ENCODE data around the gene USP47. TPM values are rescaled to one million over a fixed set of nuclear protein-coding genes. Genes with fewer than 3 reads are reported as not detected.

Gene USP47
- total and polyA plus RNA-seq, 2 of the 8 experiments (the other 6 are each of a cell fraction or from before 2014, with no cell fraction given) = 4.2 to 21.3 TPM

- POLR2A ChIA-PET (ENCODE audit: partially characterized antibody) = no interaction called here
- peaks cover 0 to 1% of the 10 kb centered on the region in 2 experiments for H4K20me1 ChIP-seq (replicated peaks in 1 of 2; ENCODE audit: control insufficient read depth in 1 of 2, insufficient read depth in 2 of 2, low read length in 2 of 2)
- TF ChIP-seq CHD1 (IDR thresholded peaks at IDR 0.05; ENCODE audit: low read depth, low read length) = no peak
- TF ChIP-seq TCF12 (IDR thresholded peaks at IDR 0.05; ENCODE audit: low read depth, low read length) = no peak
- TF ChIP-seq KDM1A (IDR thresholded peaks at IDR 0.05; ENCODE audit: borderline replicate concordance, low read length) = no peak
- TF ChIP-seq PHF8 (conservative IDR thresholded peaks at IDR 0.05; ENCODE audit: low read depth, low read length) = no peak
- no peak for TF ChIP-seq EZH2 (IDR thresholded peaks at IDR 0.05; ENCODE audit: low read depth, low read length, severe bottlenecking)
- TF ChIP-seq KDM5A (IDR thresholded peaks at IDR 0.05; ENCODE audit: low read length) = no peak
- no peak for TF ChIP-seq SAP30 (IDR thresholded peaks at IDR 0.05; ENCODE audit: insufficient read depth, insufficient replicate concordance, low read length)
- no peak for TF ChIP-seq ASH2L (IDR thresholded peaks at IDR 0.05; ENCODE audit: low read length)
- no peak for TF ChIP-seq FOSL1 (IDR thresholded peaks at IDR 0.05; ENCODE audit: insufficient read depth, low read depth, low read length)
- no peak for TF ChIP-seq NANOG (IDR thresholded peaks at IDR 0.05; ENCODE audit: insufficient read depth, low read depth, low read length, poor library complexity, severe bottlenecking)
- no peak for TF ChIP-seq POLR2AphosphoS5 (IDR thresholded peaks at IDR 0.05; ENCODE audit: low read depth, low read length)
- no peak for TF ChIP-seq CHD2 (IDR thresholded peaks at IDR 0.05; ENCODE audit: low read length)
- no peak for TF ChIP-seq SIX5 (IDR thresholded peaks at IDR 0.05; ENCODE audit: low read depth, low read length)
- TF ChIP-seq RFX5 (IDR thresholded peaks at IDR 0.05; ENCODE audit: borderline replicate concordance, low read depth, low read length) = no peak
Measured at GRCh38 chr11:11844272-11844671, 2.5 kb downstream of the USP47 start.

More at GRCh38 chr11:11844272-11844671, 2.5 kb downstream of the USP47 start:
- Histone ChIP-seq H4K8ac (ENCODE audit: extremely low read depth, insufficient read depth, low read length) (no peak overlapping the region), H2BK20ac (ENCODE audit: low read length) (no peak overlapping the region), H3K23me2 (ENCODE audit: low read depth, low read length) (peaks cover 2% of the 10 kb centered on the region; the same call in 1 of the 2 replicates), H4K5ac (ENCODE audit: insufficient read length, low read depth, low read length) (no peak overlapping the region), H3K9me3 (ENCODE audit: insufficient read depth in 2 of 2, low read depth in 1 of 2, low read length in 1 of 2) (no peaks in the 10 kb centered on the region), H3K23ac (ENCODE audit: insufficient read length) (no peak overlapping the region), H3K36me3 (ENCODE audit: control insufficient read depth in 2 of 4, insufficient read depth in 4 of 4, low read length in 3 of 4) (no peaks in the 10 kb centered on the region), H3K9ac (replicated peaks in 1 of 4; ENCODE audit: extremely low read depth in 1 of 4, low read depth in 3 of 4, low read length in 3 of 4) (no peak overlapping the region), H2BK12ac (ENCODE audit: low read depth, low read length) (no peak overlapping the region), H3K27ac (ENCODE audit: low read depth, low read length) (no peak overlapping the region), H2AFZ (ENCODE audit: low read length) (no peak overlapping the region), H3K4me1 (replicated peaks in 1 of 4; ENCODE audit: control insufficient read depth in 3 of 4, insufficient read depth in 4 of 4, low read length in 3 of 4) (peaks cover 0 to 7% (median 6%) of the 10 kb centered on the region in 4 experiments; a peak in 4 of 7 replicates), H3K79me2 (ENCODE audit: control insufficient read depth in 1 of 2, insufficient read depth in 2 of 2, low read length in 2 of 2) (peaks cover 0 to 66% of the 10 kb centered on the region in 2 experiments; a peak in 3 of 4 replicates), H3K4ac (replicated peaks; ENCODE audit: insufficient read length, low read depth, low read length) (no peak overlapping the region), H3K4me3 (ENCODE audit: extremely low read depth in 1 of 4, insufficient read depth in 2 of 4, low read depth in 3 of 4, low read length in 4 of 4) (0 out of 8 replicates have a peak overlapping the region, but pooled peaks of 1 of the 4 experiments have one; percentile 6), H3K27me3 (replicated peaks in 1 of 4; ENCODE audit: control insufficient read depth in 3 of 4, extremely low read depth in 1 of 4, insufficient read depth in 3 of 4, low read length in 3 of 4) (no peaks in the 10 kb centered on the region), H3K79me1 (ENCODE audit: low read depth, low read length) (no peaks in the 10 kb centered on the region; the same call in 1 of the 2 replicates), H3K4me2 (ENCODE audit: insufficient read depth in 1 of 2, low read depth in 2 of 2, low read length in 2 of 2) (no peak overlapping the region), H2BK5ac (ENCODE audit: low read depth, low read length) (no peak overlapping the region), H3K56ac (replicated peaks; ENCODE audit: insufficient read length, low read depth, low read length) (no peak overlapping the region), H2BK120ac (replicated peaks; ENCODE audit: low read depth, low read length) (no peak overlapping the region), H3K18ac (ENCODE audit: extremely low read depth, low read length) (no peak overlapping the region), H2AK5ac (ENCODE audit: low read depth, low read length) (no peak overlapping the region), H3K14ac (ENCODE audit: insufficient read length) (no peak overlapping the region), H4K91ac (replicated peaks; ENCODE audit: insufficient read length, low read length) (no peak overlapping the region), H2BK15ac (ENCODE audit: low read length) (no peak overlapping the region)
- WGBS, 2 experiments (ENCODE audit: extremely low coverage in 1 of 2, insufficient coverage in 1 of 2, insufficient read length in 1 of 2, insufficient replicate concordance in 2 of 2, low coverage in 1 of 2, low lambda C conversion rate in 2 of 2, missing lambda C conversion rate in 1 of 2) = 89% methylated on average over 1 of the region's 1 CpG; no CpG with 5 or more reads in 1 of the 2 experiments
- CTCF ChIA-PET (ENCODE audit: partially characterized antibody) = interaction anchor here (0.9 to 1.0 kb wide), 3 partner anchors 17 to 198 kb away, joined by 3 to 4 read pairs (median 3); no protein-coding TSS in a partner anchor
- FAIRE-seq (no peak), DNase-seq (ENCODE audit: low read depth in 1 of 2, low spot score in 2 of 2) (no peak)
